OCI-LY1 (cell line): Measurements from ENCODE around the gene PDE1A.

Experiments used
- H2AFZ ChIP-seq: fragments of 200-600 bp; sonication (generic), shearing (Covaris generic); 2 replicates; pipeline ENCODE4 v1.6.0; 2014; ENCODE audit warnings: antibody characterized with exemption, mild to moderate bottlenecking, low read length
- H3F3A ChIP-seq: fragments of 200-600 bp; sonication (generic), shearing (Covaris generic); 2 replicates; pipeline ENCODE4 v1.6.0; 2014; ENCODE audit warnings: mild to moderate bottlenecking, antibody characterized with exemption, low read length, moderate library complexity; ENCODE audit not compliant: insufficient read depth
- H3K27ac ChIP-seq: fragments of 200-600 bp; sonication (generic); 2 replicates; pipeline ENCODE4 v1.5.1; 2014; ENCODE audit warnings: low read length, mixed run types, mild to moderate bottlenecking, low read depth; ENCODE audit not compliant: poor library complexity, severe bottlenecking
- H3K27me3 ChIP-seq: fragments of 200-600 bp; sonication (generic); 2 replicates; pipeline ENCODE4 v1.6.0; 2014; ENCODE audit warnings: antibody characterized with exemption, mild to moderate bottlenecking, low read length, moderate library complexity; ENCODE audit not compliant: insufficient read depth
- H3K36me3 ChIP-seq: fragments of 200-600 bp; sonication (generic); 2 replicates; pipeline ENCODE4 v1.6.1; 2014; ENCODE audit warnings: mild to moderate bottlenecking, antibody characterized with exemption, low read length, moderate library complexity, mixed read lengths; ENCODE audit not compliant: insufficient read depth
- H3K4me1 ChIP-seq: fragments of 200-600 bp; sonication (generic); 2 replicates; pipeline ENCODE4 v1.5.1; 2014; ENCODE audit warnings: mild to moderate bottlenecking, low read length, moderate library complexity; ENCODE audit not compliant: insufficient read depth, severe bottlenecking
- H3K4me2 ChIP-seq: fragments of 200-600 bp; sonication (generic), shearing (Covaris generic); 2 replicates; pipeline ENCODE4 v1.6.1; 2014; ENCODE audit warnings: low read length
- H3K4me3 ChIP-seq: fragments of 200-600 bp; sonication (generic); 2 replicates; pipeline ENCODE4 v1.5.1; 2014; ENCODE audit warnings: low read length, low read depth, mild to moderate bottlenecking, mixed read lengths; ENCODE audit not compliant: poor library complexity, severe bottlenecking
- H3K79me2 ChIP-seq: fragments of 200-600 bp; shearing (Covaris generic); 2 replicates; pipeline ENCODE4 v1.6.1; 2016; ENCODE audit warnings: mixed run types, low read length, mixed read lengths; ENCODE audit not compliant: insufficient read depth
- H3K9ac ChIP-seq: fragments of 200-600 bp; sonication (generic), shearing (Covaris generic); 2 replicates; pipeline ENCODE4 v1.6.1; 2014; ENCODE audit warnings: mild to moderate bottlenecking, low read length, mixed read lengths
- H3K9me2 ChIP-seq: fragments of 200-600 bp; sonication (generic), shearing (Covaris generic); 2 replicates; pipeline ENCODE4 v1.6.1; 2014; ENCODE audit warnings: low read depth, mild to moderate bottlenecking, low read length, mixed read lengths
- H3K9me3 ChIP-seq: fragments of 200-600 bp; shearing (Covaris generic); 2 replicates; pipeline ENCODE4 v1.6.1; 2014; ENCODE audit warnings: low read length, mixed read lengths
- H4K20me1 ChIP-seq: fragments of 200-600 bp; sonication (generic), shearing (Covaris generic); 2 replicates; pipeline ENCODE4 v1.6.0; 2016; ENCODE audit warnings: mild to moderate bottlenecking, low read length; ENCODE audit not compliant: insufficient read depth
- EZH2 ChIP-seq: fragments of 200-600 bp; sonication (generic), shearing (Covaris generic); IDR thresholded peaks from 2 replicates; pipeline ENCODE4 v1.8.0; 2017; ENCODE audit warnings: borderline replicate concordance, mixed run types, mild to moderate bottlenecking, antibody characterized with exemption, low read length, moderate library complexity, mixed read lengths
- TF ChIP-seq, protein P1 (sequence below): fragments of 200-600 bp; sonication (generic), shearing (Covaris generic); IDR thresholded peaks from 2 replicates; pipeline ENCODE4 v1.5.1; 2017; ENCODE audit warnings: mild to moderate bottlenecking, antibody characterized with exemption, low read length, moderate library complexity, mixed read lengths

PDE1A gene

DNA sequence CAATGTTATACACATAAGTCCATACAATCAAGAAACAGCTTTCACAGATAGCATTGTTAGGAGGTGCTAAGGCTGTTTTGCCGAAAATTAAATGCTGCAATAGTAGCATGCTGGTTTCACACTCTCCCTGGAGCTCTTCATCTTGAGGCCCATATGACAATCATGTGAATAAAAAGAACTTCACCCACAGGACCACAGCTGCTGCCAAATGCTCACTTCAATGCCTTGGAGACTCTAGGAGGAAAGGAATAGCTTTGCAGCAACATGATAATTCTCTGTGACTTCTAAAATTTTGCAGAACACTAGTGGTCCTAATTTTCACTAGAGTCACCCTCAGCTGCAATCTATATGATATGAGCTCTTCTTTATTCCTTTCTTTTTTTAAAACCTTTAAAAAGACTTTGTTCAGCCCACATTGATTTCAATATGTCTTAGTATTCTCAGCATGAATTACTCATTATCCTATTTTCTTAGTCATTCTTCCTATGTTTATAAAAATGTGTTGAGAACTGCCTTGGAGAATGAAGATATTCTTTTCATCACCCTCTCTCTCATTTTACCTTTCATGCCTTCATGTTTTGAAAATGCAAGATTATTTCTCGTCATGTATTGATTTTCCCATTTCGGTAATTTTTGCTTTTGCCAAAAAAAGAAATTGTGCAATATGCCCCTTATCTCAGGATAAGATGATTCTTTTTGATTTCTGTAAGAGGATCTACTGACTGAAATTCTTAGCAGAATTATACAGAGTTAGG, 108.2 kb downstream of the PDE1A start:
- no peak overlapping the region for H3K27ac ChIP-seq
- H3K4me2 ChIP-seq, result no peak overlapping the region
- H3K9ac ChIP-seq, result no peak overlapping the region
- no peaks in the 10 kb centered on the region for H3K9me2 ChIP-seq
- H3F3A ChIP-seq, result no peaks in the 10 kb centered on the region
- no peak overlapping the region for H2AFZ ChIP-seq
- no peak overlapping the region for H3K4me3 ChIP-seq
- no peaks in the 10 kb centered on the region for H3K9me3 ChIP-seq
- no peaks in the 10 kb centered on the region for H3K36me3 ChIP-seq
- H3K27me3 ChIP-seq, result no peaks in the 10 kb centered on the region
- H4K20me1 ChIP-seq, result no peaks in the 10 kb centered on the region
- no peaks in the 10 kb centered on the region for H3K79me2 ChIP-seq
- no peaks in the 10 kb centered on the region for H3K4me1 ChIP-seq
- TF ChIP-seq, protein P1, sequence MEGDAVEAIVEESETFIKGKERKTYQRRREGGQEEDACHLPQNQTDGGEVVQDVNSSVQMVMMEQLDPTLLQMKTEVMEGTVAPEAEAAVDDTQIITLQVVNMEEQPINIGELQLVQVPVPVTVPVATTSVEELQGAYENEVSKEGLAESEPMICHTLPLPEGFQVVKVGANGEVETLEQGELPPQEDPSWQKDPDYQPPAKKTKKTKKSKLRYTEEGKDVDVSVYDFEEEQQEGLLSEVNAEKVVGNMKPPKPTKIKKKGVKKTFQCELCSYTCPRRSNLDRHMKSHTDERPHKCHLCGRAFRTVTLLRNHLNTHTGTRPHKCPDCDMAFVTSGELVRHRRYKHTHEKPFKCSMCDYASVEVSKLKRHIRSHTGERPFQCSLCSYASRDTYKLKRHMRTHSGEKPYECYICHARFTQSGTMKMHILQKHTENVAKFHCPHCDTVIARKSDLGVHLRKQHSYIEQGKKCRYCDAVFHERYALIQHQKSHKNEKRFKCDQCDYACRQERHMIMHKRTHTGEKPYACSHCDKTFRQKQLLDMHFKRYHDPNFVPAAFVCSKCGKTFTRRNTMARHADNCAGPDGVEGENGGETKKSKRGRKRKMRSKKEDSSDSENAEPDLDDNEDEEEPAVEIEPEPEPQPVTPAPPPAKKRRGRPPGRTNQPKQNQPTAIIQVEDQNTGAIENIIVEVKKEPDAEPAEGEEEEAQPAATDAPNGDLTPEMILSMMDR, result no peak
- TF ChIP-seq EZH2, result no peak

DNA sequence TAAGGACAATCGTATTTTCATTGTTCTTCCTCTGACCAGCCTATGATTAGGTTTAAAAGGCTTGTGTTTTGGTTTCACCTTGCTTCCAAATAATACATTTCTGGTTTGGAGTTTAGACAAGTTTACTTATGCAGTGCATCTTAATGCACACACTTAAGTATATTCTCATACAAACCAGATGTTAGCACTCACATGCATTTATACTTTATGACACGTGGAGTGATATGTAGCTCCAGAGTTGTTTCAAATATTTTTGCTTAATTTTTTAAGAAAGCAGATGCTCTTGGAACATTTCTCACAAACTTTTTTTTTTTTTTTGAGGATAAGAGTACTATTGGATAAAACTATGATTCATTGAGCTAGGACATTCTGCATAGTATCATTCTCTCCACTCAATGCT, 109.9 kb downstream of the PDE1A start:
- Histone ChIP-seq H3K9me3 (no peaks in the 10 kb centered on the region), H3K9ac (no peak overlapping the region), H3K4me1 (no peaks in the 10 kb centered on the region), H3F3A (no peaks in the 10 kb centered on the region), H3K27ac (no peak overlapping the region), H3K4me2 (no peak overlapping the region), H4K20me1 (no peaks in the 10 kb centered on the region), H2AFZ (no peak overlapping the region), H3K4me3 (no peak overlapping the region), H3K36me3 (no peaks in the 10 kb centered on the region), H3K79me2 (no peaks in the 10 kb centered on the region), H3K27me3 (no peaks in the 10 kb centered on the region), H3K9me2 (no peaks in the 10 kb centered on the region)
- no peak for TF ChIP-seq EZH2
- TF ChIP-seq, protein P1, result no peak

DNA sequence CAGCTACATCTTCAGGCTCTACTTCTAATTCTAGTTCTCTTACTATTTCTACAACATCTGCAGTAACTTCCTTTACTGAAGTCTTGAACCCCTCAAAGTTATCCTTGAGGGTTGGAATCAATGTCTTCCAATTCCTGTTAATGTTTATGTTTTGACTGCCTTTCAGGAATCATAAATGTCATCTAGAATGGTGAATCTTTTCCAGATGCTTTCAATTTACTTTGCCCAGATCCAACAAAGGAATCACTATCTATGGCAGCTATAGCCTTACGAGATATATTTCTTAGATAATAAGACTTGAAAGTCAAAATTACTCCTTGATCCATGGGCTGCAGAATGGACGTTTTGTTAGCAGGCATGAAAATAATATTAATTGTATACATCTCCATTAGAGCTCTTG, 123.9 kb downstream of the PDE1A start:
- no peaks in the 10 kb centered on the region for H3K9me3 ChIP-seq
- no peaks in the 10 kb centered on the region for H3F3A ChIP-seq
- H3K4me3 ChIP-seq, result no peak overlapping the region
- H2AFZ ChIP-seq, result no peak overlapping the region
- no peaks in the 10 kb centered on the region for H3K36me3 ChIP-seq
- no peaks in the 10 kb centered on the region for H4K20me1 ChIP-seq
- TF ChIP-seq, protein P1, result no peak
- TF ChIP-seq EZH2, result no peak
- no peaks in the 10 kb centered on the region for H3K9me2 ChIP-seq
- H3K4me2 ChIP-seq, result no peak overlapping the region
- H3K79me2 ChIP-seq, result no peaks in the 10 kb centered on the region
- H3K9ac ChIP-seq, result no peak overlapping the region
- H3K4me1 ChIP-seq, result no peaks in the 10 kb centered on the region
- no peaks in the 10 kb centered on the region for H3K27me3 ChIP-seq
- no peak overlapping the region for H3K27ac ChIP-seq
